Large intestine (tissue), 3 donors: ENCODE results near the gene BTBD7. TPM values are rescaled to one million over a fixed set of nuclear protein-coding genes. Genes with fewer than 3 reads are reported as not detected.

ENCODE experiments used
- DNase-seq, 2 donors: peaks; one replicate each; pipeline versions ENCODE4 v3.0.0 to v3.0.0-alpha.2; 2013
- H3K27ac ChIP-seq: one replicate; pipeline ENCODE4 v1.5.1; 2013; ENCODE audit warnings: low read length
- H3K27me3 ChIP-seq: 2 replicates; pipeline ENCODE4 v1.6.1; 2013; ENCODE audit warnings: low read length; ENCODE audit not compliant: control insufficient read depth, insufficient read depth
- H3K36me3 ChIP-seq: 2 replicates; pipeline ENCODE4 v1.6.1; 2013; ENCODE audit warnings: low read length; ENCODE audit not compliant: control insufficient read depth, insufficient read depth
- H3K4me1 ChIP-seq: one replicate; pipeline ENCODE4 v1.6.1; 2013; ENCODE audit warnings: low read length; ENCODE audit not compliant: control insufficient read depth, insufficient read depth
- H3K4me3 ChIP-seq: one replicate; pipeline ENCODE4 v1.5.1; 2013; ENCODE audit warnings: low read length
- H3K9me3 ChIP-seq: one replicate; pipeline ENCODE4 v1.6.1; 2013; ENCODE audit warnings: mild to moderate bottlenecking, low read depth, low read length, moderate library complexity; ENCODE audit not compliant: control insufficient read depth
- WGBS: methylation state at CpG from one replicate; pipeline ENCODE4 v1.1.5; 2013; ENCODE audit warnings: low lambda C conversion rate; ENCODE audit not compliant: insufficient coverage; 5-methylcytosine and 5-hydroxymethylcytosine counted together
- polyA plus RNA-seq: library from polyadenylated mRNA; unstranded; fragments of 120-200 nt; gene quantifications from one replicate; pipeline ENCODE4 v1.2.1, GENCODE V29; 2013

Gene BTBD7
- polyA plus RNA-seq, 1 donor, result 36.2 TPM

GRCh38 chr14:93223565-93223964 lies 109.3 kb downstream of the BTBD7 start:
- no peaks in the 10 kb centered on the region for H3K4me1 ChIP-seq
- no peak overlapping the region for H3K4me3 ChIP-seq
- H3K27me3 ChIP-seq, result no peaks in the 10 kb centered on the region
- no peaks in the 10 kb centered on the region for H3K9me3 ChIP-seq
- peaks cover 59% of the 10 kb centered on the region for H3K36me3 ChIP-seq
- no peak overlapping the region for H3K27ac ChIP-seq
- DNase-seq, result no peak
- no CpG with 5 or more reads among the region's 27 CpGs for WGBS

GRCh38 chr14:93220509-93220908 lies 112.3 kb downstream of the BTBD7 start:
- H3K4me1 ChIP-seq, result no peaks in the 10 kb centered on the region
- H3K27ac ChIP-seq, result no peak overlapping the region
- H3K9me3 ChIP-seq, result no peaks in the 10 kb centered on the region
- peaks cover 48% of the 10 kb centered on the region for H3K36me3 ChIP-seq
- DNase-seq, result no peak
- no peak overlapping the region for H3K4me3 ChIP-seq
- H3K27me3 ChIP-seq, result no peaks in the 10 kb centered on the region

GRCh38 chr14:93219103-93219726 lies 113.6 kb downstream of the BTBD7 start:
- H3K4me3 ChIP-seq, result no peak overlapping the region
- peaks cover 54% of the 10 kb centered on the region for H3K36me3 ChIP-seq
- H3K9me3 ChIP-seq, result no peaks in the 10 kb centered on the region
- no peaks in the 10 kb centered on the region for H3K4me1 ChIP-seq
- no peak overlapping the region for H3K27ac ChIP-seq
- no CpG with 5 or more reads among the region's 3 CpGs for WGBS
- H3K27me3 ChIP-seq, result no peaks in the 10 kb centered on the region
- DNase-seq, result peak; percentile 56 to 64

- no CpG with 5 or more reads among the region's 2 CpGs for WGBS
- H3K27me3 ChIP-seq, result no peaks in the 10 kb centered on the region
- no peak overlapping the region for H3K27ac ChIP-seq
- no peaks in the 10 kb centered on the region for H3K9me3 ChIP-seq
- DNase-seq, result no peak
- no peaks in the 10 kb centered on the region for H3K4me1 ChIP-seq
- no peak overlapping the region for H3K4me3 ChIP-seq
- H3K36me3 ChIP-seq, result peaks cover 42% of the 10 kb centered on the region
Observed at GRCh38 chr14:93214598-93214997, 118.2 kb downstream of the BTBD7 start.

GRCh38 chr14:93212432-93212831 lies 120.4 kb downstream of the BTBD7 start:
- WGBS, result no CpG with 5 or more reads among the region's 3 CpGs
- DNase-seq, result no peak
- H3K9me3 ChIP-seq, result no peaks in the 10 kb centered on the region
- peaks cover 38% of the 10 kb centered on the region for H3K36me3 ChIP-seq
- H3K27ac ChIP-seq, result no peak overlapping the region
- H3K4me1 ChIP-seq, result no peaks in the 10 kb centered on the region
- H3K27me3 ChIP-seq, result no peaks in the 10 kb centered on the region
- H3K4me3 ChIP-seq, result no peak overlapping the region

- Histone ChIP-seq H3K27ac (peak overlapping the region; percentile 72), H3K4me3 (peak overlapping the region; percentile 77), H3K9me3 (no peaks in the 10 kb centered on the region), H3K4me1 (no peaks in the 10 kb centered on the region), H3K36me3 (peaks cover 7% of the 10 kb centered on the region), H3K27me3 (no peaks in the 10 kb centered on the region)
- WGBS, result 4% methylated on average over 3 of the region's 23 CpGs
- peak in 1 of 2 donors; percentile 42 for DNase-seq
Observed at GRCh38 chr14:93207468-93208308, 125.1 kb downstream of the BTBD7 start.

GRCh38 chr14:93206793-93207467 lies 125.9 kb downstream of the BTBD7 start, which contains the start of the genes GON7 and UBR7:
TSS of gene GON7 (minus strand) at chr14:93207065. CDS start at chr14:93207037, 28 bp downstream.
TSS of gene UBR7 (plus strand) at chr14:93207256. CDS start at chr14:93207292, 36 bp downstream.
- Histone ChIP-seq H3K27me3 (no peaks in the 10 kb centered on the region), H3K27ac (peak within 1 kb of the TSS; percentile 72), H3K4me1 (no peaks in the 10 kb centered on the region), H3K36me3 (peaks cover under 1% of the 10 kb centered on the region), H3K9me3 (no peaks in the 10 kb centered on the region), H3K4me3 (peak within 1 kb of the TSS; percentile 77)
- no CpG with 5 or more reads among the region's 65 CpGs for WGBS
- DNase-seq, result peak; percentile 97 to 99

GRCh38 chr14:93201155-93201704 lies 131.6 kb downstream of the BTBD7 start:
- WGBS, result no CpG with 5 or more reads among the region's 7 CpGs
- no peak for DNase-seq
- H3K27ac ChIP-seq, result no peak overlapping the region
- no peaks in the 10 kb centered on the region for H3K4me1 ChIP-seq
- no peaks in the 10 kb centered on the region for H3K36me3 ChIP-seq
- no peaks in the 10 kb centered on the region for H3K27me3 ChIP-seq
- H3K9me3 ChIP-seq, result no peaks in the 10 kb centered on the region
- no peak overlapping the region for H3K4me3 ChIP-seq

- H3K27me3 ChIP-seq, result no peaks in the 10 kb centered on the region
- DNase-seq, result no peak
- H3K4me1 ChIP-seq, result peaks cover 3% of the 10 kb centered on the region
- WGBS, result 100% methylated on average over 2 of the region's 5 CpGs
- no peaks in the 10 kb centered on the region for H3K9me3 ChIP-seq
- H3K27ac ChIP-seq, result no peak overlapping the region
- H3K4me3 ChIP-seq, result no peak overlapping the region
- H3K36me3 ChIP-seq, result no peaks in the 10 kb centered on the region
Observed at GRCh38 chr14:93200553-93200952, 132.3 kb downstream of the BTBD7 start.

GRCh38 chr14:93199031-93199430 lies 133.8 kb downstream of the BTBD7 start:
- H3K4me3 ChIP-seq, result no peak overlapping the region
- no peaks in the 10 kb centered on the region for H3K27me3 ChIP-seq
- H3K36me3 ChIP-seq, result no peaks in the 10 kb centered on the region
- H3K4me1 ChIP-seq, result peaks cover 8% of the 10 kb centered on the region
- H3K9me3 ChIP-seq, result no peaks in the 10 kb centered on the region
- DNase-seq, result no peak
- H3K27ac ChIP-seq, result no peak overlapping the region
- no CpG with 5 or more reads among the region's 4 CpGs for WGBS
